ENCODE data around the gene SLC22A25. TPM values are rescaled to one million over a fixed set of nuclear protein-coding genes. Genes with fewer than 3 reads are reported as not detected.

Gene SLC22A25
- total and polyA plus RNA-seq, 9 of the 15 experiments (the other 6 are each of a cell fraction or from before 2014, with no cell fraction given), result not detected

- H3K36me3 ChIP-seq (ENCODE audit: control insufficient read depth, insufficient read depth, low read length), result no peaks in the 10 kb centered on the region
- in situ Hi-C loops (cut with MboI) (no loop called here), intact Hi-C loops (cut with micrococcal nuclease) (no loop called here)
- BruUV-seq (replicated peaks), result no TSS peak
- no peak overlapping the region for H3K4me2 ChIP-seq (ENCODE audit: insufficient read depth, low read length)
- no peaks in the 10 kb centered on the region for H3K9me3 ChIP-seq (replicated peaks; ENCODE audit: control insufficient read depth, insufficient read depth, low read depth, low read length)
- CTCF ChIA-PET (ENCODE audit: low intra/inter-chr PET ratio), result no interaction called here
- no peak for TF ChIP-seq ZBTB17 (CRISPR knock-in tag; IDR thresholded peaks at IDR 0.05)
- TF ChIP-seq MTA1 (IDR thresholded peaks at IDR 0.05; ENCODE audit: borderline replicate concordance), result no peak
- no peak for TF ChIP-seq TEAD2 (tag; IDR thresholded peaks at IDR 0.05)
- no peak for TF ChIP-seq U2AF2 (optimal IDR thresholded peaks at IDR 0.05; ENCODE audit: low read depth, low read length)
- no peak for TF ChIP-seq GMEB1 (CRISPR knock-in tag; IDR thresholded peaks at IDR 0.05)
- no peak for TF ChIP-seq ARID4B (CRISPR knock-in tag; IDR thresholded peaks at IDR 0.05)
- no peak for TF ChIP-seq FOXP1 (CRISPR knock-in tag; IDR thresholded peaks at IDR 0.05)
- no peak for TF ChIP-seq KAT7 (CRISPR knock-in tag; IDR thresholded peaks at IDR 0.05; ENCODE audit: borderline replicate concordance)
- TF ChIP-seq KAT2B (IDR thresholded peaks at IDR 0.05; ENCODE audit: low read depth, low read length), result no peak
- no peak for TF ChIP-seq ZNF3 (CRISPR knock-in tag; IDR thresholded peaks at IDR 0.05)
- no peak for TF ChIP-seq SMAD2 (IDR thresholded peaks at IDR 0.05; ENCODE audit: low read depth, low read length)
- TF ChIP-seq, protein P1, sequence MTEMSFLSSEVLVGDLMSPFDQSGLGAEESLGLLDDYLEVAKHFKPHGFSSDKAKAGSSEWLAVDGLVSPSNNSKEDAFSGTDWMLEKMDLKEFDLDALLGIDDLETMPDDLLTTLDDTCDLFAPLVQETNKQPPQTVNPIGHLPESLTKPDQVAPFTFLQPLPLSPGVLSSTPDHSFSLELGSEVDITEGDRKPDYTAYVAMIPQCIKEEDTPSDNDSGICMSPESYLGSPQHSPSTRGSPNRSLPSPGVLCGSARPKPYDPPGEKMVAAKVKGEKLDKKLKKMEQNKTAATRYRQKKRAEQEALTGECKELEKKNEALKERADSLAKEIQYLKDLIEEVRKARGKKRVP (CRISPR knock-in tag; IDR thresholded peaks at IDR 0.05), result no peak
- POLR2A ChIA-PET, result no interaction called here
- no peak overlapping the region for H3K9ac ChIP-seq (ENCODE audit: insufficient read depth in 1 of 2, low read depth in 2 of 2, low read length in 2 of 2)
- no peaks in the 10 kb centered on the region for H3K4me1 ChIP-seq (replicated peaks in 1 of 2; ENCODE audit: control insufficient read depth in 2 of 2, insufficient read depth in 2 of 2, low read length in 2 of 2)
- no peaks in the 10 kb centered on the region for H3K79me2 ChIP-seq (ENCODE audit: control insufficient read depth, insufficient read depth, low read length)
- H3K9me1 ChIP-seq (ENCODE audit: control insufficient read depth, insufficient read depth, low read length), result no peaks in the 10 kb centered on the region
- no peaks in the 10 kb centered on the region for H4K20me1 ChIP-seq (replicated peaks; ENCODE audit: control insufficient read depth, insufficient read depth, low read length)
- DNase-seq (ENCODE audit: extremely low read depth in 1 of 4, low spot score in 3 of 4), result no peak
- no peak overlapping the region for H3K4me3 ChIP-seq
- FAIRE-seq, result no peak
- WGBS (ENCODE audit: insufficient coverage, low coverage, missing lambda C conversion rate), result 0% methylated on average over 3 of the region's 3 CpGs
- H3K27ac ChIP-seq (ENCODE audit: extremely low read depth, low read depth, low read length), result no peak overlapping the region
- H2AFZ ChIP-seq (ENCODE audit: low read depth, low read length), result no peak overlapping the region
- H3K27me3 ChIP-seq (ENCODE audit: control insufficient read depth in 2 of 2, insufficient read depth in 2 of 2, low read length in 2 of 2), result no peaks in the 10 kb centered on the region
- no peak for ATAC-seq
Observed at GRCh38 chr11:63262547-63262946, 19.1 kb upstream of the SLC22A25 start.

All from K562 (cell line).